NK-92 treated with Interleukin-12 subunit alpha and Interleukin-12 subunit beta, amount 100 ng/mL, for 24 hours (cell line): ENCODE data around the gene HOXB8.

Experiments used
- DNase-seq: peaks from one replicate; lab custom pipeline; 2025; lab: John Stamatoyannopoulos, UW

The HOXB8 gene

DNA sequence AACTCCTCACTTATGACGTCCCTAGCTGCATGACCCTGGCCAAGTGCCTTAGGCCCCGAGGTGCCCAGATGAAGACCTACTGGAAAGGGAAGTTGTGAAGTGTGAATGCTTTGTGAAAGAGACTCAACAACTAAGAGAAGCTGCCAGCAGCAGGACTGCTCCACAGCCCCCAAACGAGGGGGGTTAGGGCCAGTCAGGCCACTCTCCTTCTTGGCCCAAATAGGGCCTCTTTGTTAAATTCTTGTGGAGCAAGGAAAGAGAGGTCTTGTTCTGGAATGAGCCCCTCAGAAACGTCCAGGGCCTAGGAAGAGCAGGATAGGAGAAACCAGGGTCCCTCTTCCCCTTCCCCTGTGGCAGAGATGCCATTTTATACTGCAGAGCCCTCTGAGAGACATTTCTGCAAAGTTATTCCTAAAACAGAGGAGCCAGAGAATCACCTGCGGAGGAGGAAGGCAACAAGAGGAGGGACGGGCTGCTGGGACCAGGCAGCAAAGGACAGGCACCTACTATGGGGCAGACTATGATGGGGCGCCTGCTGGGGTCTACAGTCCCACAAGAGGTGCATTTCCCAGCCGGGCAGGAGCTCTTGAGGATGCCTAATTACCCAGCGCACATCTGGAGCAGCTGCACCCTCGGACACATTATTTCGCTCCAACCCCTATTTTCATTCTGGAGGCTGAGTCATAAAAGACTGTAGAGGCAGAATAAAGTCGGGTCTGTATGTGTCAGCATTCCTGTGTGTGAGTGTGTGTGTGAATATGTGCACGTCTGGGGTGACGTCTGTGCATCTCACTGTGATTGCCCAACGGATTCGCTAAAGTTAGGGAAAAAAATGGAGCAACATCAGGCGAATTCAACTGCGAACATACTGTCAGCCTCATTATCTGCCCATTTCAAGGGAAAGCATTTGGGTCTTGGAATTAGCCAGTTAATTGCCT is 22.5 kb upstream of the HOXB8 start:
- DNase-seq: no peak

DNA sequence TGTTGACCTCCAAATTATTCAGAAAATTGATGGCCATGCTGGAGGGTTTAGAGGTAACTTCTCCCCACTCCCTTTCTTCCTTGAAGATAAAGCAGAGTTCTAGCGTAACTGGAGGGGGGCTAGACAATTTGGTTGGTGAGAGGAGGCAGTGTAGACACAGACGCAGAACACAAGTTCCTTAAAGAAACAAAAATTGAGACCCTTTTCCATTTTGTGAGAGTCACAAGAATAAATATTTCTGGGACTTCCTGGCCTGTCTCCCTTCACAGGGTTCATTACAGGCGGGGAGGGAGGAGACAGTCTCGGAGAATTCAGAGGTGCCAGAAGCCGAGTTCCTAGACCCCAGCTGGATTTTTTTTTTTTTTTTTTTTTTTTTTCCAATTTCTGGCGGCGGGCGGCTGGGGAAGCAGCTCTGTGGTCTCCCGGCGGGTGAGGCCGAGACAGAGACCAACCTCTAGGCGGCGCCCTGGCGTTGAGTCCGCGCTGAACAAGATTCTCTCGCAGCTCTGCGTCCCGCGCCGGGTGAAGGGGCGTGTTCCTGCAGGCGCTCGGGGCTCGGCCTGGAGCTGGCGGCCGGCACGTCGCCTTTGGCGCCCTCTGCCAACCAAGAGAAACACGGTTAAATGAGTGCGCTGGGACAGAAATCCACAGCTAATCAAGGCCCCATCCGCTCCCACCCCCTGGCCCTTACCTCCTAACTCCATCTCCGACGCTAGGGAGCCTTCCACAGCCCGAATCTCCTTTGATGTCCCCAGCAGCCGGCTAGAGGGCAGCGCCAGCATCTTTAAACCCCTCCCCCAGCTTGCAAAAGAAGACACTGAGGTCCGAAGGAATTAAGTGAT is 21.3 kb upstream of the HOXB8 start:
- DNase-seq: no peak

DNA sequence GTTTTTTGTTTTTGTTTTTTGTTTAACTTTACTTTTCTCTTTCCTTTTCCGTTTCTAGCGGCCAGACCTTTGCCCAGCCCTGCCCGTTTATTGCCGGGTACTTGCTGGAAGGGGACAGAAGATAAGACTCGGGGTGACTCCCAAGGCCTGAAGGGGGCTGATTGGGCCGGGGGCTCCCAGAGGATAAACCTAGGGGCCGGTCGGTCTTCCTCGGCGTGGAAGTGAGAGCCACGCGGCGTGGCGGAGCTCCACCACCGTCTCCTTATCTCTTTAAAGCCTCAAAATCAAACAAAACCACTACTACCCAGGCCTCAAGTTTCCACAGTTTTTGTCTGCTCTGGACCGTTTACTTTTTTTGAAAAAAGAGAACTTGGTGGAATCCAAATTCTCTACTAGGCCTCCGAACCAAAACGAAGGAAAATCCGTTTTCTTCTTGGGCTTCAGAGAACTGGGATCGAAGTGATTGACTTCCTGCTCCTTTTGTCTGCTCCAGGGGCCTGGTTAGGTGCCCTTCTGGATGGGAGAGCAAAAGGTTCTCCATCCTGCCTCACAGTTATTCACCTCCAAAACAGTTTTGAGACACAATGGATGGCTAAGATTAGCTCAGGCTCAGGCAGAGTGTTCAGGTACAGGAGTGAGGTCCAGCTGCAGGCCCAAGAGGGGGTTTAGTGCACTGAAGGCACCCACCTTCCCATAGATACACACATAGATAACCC is 19.6 kb upstream of the HOXB8 start:
- no peak for DNase-seq

DNA sequence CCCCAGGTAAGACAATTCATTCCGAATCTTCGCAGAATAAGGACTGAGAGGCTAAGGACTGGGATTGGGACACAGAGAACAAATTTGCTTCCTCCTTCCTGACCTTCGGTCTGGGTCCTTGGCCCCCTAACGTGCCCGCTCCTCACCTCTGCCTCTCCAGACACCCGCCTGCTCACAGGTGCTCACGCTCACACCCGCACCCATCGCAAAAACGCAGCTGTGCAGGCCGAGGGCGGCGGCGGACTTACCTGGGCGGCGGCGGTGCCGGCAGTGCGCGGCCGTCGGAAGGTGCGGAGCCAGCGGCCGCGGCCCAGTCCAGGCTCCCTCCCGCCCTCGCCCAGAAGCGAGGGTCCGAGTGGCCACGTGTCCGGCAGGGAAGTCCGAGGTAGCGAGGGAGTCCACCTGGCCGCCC is 18.2 kb upstream of the HOXB8 start:
- no peak for DNase-seq

DNA sequence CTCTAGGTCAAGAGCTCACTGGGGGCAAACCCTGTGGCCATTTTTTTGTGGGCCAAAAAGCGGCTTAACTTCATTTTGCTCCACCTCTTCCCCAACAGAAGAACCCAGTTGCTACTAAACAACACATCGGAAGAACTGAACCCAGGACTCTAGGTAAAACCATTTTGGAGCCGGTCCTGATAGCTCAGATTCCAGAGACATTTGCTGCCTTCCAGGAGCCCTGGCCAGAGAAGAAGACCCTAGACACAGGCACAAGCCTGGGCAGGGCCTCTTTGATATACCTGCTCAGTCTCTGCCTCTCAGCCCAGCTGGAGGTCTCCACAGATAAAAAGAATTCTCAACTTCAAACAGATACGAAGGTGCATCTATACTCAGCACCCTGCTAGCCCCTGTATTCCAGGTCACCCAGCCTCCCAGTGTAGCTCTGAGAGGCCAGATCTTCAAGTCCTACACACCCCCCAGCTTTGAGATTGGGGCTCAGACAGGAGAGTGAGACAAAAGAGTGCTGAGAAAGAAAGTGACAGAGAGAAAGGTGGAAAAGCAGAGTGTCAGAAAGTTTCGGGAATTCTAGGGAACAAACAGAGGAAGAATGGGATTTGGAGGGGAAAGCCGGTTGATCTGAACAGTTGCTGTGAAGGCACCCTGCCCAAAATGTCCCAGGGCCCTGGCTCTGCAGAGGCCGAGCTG is 17.6 kb upstream of the HOXB8 start:
- DNase-seq: no peak

DNA sequence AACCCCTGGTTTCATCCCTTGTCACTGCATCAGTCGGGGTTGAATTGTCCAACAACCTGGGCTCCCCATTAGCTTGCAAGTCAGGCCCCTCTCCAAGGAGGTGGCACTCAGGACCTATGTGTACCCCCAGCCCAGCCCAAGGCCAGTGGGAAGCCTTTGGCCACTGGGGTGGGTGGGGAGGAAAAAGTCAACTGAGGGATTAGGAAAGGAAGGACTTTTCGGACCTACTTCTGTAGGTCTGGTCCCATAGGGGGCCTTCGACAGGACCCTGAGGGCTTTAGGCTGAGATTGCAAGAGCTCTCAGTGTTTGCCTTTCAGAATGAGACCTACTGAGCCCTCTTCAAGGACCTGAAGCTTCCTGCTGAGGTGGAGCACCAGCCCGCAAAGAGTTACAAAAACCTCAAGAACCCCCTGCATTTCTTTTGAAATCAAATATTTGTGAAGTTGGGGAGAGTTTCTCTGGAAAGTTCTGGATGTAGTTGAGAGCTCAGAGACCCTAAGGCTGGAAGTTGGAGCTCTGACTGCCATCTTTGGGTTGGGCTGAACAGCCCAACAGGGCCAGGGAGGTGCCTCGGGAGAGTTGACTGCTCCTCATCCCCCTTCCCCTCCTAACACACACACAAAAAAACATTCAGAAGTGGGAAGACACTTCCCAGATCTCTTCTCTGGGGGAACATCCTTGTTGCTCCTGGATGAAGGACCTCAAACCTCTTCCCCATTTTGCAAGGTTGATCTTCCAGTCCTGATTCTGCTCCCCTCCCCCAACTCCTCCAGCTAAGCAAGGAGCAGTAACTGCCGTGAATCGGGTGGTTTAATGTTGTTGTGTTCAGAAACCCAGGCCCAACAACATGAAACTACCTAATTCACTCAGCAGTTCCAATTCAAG is 16.8 kb upstream of the HOXB8 start:
- DNase-seq: no peak

DNA sequence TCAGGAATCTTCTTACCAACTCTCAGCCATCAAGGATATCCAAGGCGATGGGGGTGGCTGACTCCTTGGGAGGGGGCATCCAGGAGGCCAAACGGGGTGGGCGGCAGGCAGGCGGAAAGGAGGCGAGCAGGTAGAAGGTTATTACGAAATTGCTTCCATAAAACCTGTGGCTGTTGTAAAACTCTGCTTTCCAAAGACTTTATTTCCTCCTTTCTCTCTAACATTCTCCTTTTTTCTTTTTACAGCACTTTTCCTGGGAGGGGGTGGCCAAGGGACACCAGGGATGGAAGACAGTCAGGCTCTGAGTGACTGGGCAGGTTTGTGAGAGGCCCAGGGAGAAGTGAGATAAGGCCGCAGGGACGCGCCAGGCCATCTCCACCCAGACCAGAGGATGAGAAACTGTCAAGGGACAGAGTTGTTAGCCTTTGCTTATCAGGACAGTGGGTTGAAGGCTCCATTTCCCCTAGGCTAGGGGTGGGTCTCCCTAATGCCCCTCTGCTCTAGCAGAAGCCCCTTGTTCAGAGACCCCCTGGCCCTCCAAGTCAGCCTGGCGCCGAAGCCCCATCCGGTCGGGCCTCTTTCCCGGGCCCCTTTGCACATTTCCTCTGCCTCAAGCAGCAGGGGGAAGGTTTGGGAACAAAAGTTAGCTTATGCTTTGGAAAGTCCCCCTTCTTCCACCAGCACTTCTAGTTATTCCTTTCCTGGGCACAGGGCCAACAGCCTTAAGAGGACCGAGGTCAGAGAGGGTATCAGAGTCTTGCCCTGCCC is 16.0 kb upstream of the HOXB8 start:
- DNase-seq: no peak

DNA sequence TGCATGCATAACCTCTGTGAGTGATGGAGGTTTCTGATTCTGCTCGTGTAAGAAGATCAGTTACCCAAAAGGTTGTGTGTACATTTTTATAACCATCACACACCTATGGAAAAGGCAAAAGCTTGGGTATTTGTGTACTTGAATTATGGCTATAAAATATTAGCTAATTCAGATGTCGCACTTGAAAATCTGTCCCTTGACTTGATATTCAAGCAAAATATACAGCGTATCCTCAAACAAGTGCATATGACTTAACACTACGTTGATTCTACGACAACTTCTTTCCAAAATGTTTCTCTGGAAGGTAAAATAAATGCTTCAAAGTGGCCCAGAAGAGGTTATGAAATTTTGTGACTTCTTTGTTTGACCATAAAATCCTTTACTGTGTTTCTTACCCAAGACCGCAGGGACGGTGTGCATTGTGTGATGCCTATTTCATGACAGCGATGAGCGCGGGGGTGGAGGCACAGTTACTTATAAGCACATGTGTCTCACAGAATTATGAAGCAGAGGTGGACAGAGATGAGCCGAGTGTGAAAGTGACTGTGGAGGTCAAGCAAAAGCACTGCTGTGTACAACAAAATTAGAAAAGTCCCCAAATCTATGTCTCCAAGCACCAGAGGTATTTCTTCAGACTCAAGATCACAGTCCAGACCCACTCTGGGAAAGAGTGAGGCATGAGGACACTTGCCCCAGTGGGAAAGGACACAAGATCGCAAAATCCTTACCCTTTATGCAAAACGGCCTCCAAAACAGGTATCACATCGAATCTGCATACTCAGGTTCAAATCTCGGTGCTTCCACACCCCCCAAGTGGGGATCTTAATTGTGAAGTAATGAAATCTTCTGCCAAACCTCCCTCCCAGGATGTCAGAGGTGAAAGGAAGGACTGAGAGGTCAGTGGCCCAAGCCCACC is 15.2 kb upstream of the HOXB8 start:
- no peak for DNase-seq

DNA sequence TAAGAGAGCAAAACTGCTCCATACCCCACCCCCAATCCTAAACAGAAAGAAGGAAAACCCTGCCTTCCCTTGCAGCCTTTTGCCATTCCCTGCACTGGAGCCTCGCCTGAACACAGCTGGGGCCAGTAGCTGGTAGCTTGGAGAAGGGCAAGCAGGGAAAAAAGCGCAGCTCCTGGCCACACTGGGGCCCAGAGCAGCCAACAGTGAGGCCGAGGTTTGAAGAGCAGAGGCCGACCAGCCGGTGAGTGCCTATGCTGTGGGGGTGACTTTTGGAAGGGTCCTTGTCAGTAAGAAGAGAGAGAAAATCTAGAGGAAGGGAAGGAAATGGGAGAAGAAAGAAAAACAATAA is 14.3 kb upstream of the HOXB8 start:
- no peak for DNase-seq

DNA sequence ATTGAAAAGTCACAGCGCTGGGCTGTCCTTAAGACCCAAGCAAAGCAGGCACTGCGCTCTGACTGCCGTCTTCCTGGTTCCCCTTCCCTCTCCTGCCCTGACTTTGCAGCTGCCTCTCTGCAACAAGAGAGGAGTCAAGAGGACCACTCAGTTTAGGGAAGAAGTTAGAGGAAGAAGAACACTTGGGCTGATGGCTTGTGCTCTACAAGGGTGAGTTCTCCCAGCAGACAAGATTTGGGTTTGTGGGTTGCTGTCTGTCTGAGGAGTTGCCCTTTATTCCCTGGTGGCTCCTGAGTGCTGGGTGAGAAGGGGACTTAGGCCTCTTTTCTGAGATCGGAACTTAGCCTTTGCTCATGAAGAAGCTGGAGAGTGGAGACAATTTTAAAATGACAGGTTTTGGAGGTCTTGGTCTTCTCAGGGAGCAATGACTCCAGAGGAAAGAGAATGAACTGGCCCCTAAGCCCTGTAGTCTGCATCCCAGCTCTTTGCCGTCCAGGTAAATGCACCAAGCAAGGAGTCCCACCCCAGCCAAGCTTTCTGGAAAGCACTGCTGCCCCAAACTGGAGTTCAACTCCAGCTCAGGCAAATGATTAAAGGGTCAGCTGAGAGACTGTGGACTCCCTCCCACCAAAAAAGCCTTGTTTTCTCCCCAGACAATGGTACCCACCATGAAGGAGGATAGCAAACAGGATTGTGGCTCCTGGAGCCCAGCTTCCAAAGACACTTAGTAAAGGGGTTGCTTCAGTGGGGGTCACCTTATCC is 13.7 kb upstream of the HOXB8 start:
- no peak for DNase-seq

DNA sequence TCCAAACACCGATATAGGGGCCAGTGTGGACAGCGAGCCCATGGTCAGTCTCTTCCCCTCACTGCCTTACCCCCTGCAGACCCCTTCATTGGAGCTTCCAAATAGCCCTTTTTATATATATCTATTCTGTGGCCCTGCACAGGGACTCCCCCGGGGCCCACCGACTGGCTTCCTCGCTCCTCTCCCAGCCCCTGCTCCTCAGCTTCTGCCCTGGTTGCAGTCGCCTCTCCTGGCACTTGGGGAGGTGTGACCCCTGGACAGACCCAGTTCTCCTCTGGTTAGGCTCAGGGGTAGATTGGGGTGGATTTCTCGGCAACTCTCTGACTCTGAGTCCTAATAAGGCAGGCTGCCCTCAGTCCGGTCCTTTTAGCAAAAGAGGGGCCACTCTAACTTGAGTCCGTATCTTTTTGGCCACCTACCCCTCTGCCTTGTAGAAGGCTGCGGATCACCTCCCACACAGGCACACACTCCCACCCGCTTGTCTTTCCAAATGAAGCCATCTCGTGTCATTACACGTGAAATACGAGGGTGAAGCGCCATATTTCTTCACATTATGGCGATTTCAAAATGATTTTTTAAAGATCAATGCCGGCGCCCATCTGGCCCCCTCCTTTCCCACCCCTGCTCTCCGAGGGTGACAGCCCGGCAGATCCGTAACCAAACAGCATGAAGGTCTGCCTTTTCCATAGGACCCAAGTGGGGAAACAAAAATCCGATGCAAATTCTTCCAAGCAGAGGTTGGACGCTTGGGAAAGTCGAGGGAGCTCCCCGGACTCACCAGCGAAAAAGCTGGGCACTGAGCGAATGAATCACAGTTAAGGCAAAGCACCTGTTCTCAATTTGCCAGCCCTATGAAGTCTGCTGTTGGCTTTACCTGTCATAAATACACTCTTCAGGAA is 12.8 kb upstream of the HOXB8 start:
- no peak for DNase-seq

DNA sequence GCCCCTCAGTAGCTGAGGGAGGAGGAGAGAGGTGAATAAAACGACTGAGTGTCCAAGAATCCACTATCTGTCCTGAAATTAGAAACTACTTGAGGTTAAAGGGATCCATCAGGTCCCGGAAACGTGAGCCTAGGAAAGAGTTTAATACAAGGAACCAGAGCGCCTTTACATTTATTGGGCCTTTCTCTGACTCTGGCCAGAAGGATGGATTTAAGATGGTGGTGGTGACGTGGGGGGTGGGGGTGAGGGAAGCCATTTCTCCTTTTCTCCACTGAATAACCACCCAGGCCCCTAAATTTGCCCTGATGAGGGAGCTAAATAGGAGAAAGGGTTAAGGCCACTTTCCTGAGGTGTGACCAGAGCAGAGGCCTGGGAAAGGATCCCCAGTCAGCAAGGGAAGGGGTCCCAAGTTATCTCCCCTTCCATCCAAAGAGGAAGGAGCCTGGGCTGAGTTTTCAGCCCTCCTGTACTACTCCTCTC is 12.1 kb upstream of the HOXB8 start:
- no peak for DNase-seq

DNA sequence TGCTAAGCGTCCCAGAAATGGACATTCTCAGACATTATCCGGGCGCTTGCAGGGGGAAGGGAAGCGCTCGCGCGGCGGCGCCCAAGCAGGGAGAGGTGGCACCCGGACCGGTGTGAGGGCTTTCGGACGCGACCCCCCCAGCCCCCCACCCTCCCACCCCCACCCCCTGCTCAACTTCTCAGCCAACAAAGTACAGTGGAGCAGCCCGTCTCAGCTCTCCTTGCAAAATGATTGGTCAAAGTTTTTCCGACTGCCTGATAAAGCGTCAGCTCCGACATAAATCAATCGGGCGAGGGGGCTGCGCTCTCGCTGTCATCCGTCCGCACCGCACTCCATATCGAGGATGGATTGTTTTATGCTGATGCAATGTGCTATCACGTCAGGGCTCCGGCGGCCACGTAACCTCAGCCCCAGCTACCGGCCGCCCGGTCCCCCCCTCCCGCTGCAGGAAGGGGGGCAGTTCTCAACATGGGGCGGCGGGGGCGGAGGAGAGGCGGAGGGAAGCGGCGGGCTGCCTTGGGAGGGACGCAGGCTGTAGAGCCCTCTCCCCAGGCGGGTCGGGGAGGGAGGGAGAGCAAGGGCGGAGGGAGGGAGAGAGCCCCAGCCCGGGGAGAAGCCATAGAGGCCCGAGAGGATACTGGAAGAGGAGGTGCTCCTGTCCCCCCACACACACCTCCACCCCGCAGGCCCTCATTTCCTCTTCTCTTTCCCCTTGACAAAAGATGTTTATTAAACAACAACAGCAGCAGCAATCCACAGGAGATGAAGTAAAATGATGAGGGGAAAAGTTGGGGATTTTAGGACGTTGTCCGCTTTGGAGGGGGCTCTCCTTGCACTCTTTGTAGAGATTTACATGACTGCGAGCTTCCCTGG is 11.4 kb upstream of the HOXB8 start, which contains the start of gene HOXB9:
Gene HOXB9, minus strand, starts transcription at position 114 of the 873 bp plus-strand sequence. Its CDS starts 89 bp downstream, at position 25.
- no peak for DNase-seq

DNA sequence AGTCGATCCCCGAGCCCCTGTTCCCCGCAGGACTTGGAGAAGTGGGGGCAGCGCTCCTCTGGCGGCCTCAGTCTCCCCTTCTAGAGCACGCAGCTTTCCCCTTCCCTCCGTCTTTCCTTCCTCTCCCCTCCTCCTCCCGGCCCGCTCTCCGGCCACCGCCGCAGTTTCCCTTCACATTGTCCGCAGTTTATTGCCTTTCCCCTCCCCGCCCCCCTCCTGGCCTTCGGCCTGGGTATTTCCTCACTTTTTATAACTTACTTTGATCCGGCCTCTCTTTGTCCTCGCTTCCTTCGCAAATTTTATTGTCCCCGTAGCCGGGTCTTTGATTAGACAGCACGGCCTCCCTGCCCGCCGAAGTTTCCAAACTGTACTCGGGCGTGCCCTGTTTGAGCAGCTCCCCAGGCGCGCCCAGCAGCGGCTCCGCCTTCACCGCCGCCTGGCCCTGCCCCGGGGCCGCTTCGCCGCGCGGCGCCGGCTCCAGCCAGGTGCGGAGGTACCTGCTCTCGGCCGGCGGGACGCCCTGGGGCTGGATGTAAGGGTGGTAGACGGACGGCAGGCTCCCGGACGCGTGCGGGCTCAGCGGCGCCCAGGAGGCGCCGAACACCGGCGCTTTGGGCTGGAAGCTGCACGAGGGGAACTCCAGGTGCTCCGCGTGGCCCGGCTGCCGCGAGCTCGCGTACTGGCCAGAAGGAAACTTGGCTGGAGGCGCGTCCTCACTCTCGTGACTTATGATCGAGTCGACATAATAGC is 10.6 kb upstream of the HOXB8 start:
- DNase-seq: no peak
